ENCODE results near the gene TRERF1.

DNA sequence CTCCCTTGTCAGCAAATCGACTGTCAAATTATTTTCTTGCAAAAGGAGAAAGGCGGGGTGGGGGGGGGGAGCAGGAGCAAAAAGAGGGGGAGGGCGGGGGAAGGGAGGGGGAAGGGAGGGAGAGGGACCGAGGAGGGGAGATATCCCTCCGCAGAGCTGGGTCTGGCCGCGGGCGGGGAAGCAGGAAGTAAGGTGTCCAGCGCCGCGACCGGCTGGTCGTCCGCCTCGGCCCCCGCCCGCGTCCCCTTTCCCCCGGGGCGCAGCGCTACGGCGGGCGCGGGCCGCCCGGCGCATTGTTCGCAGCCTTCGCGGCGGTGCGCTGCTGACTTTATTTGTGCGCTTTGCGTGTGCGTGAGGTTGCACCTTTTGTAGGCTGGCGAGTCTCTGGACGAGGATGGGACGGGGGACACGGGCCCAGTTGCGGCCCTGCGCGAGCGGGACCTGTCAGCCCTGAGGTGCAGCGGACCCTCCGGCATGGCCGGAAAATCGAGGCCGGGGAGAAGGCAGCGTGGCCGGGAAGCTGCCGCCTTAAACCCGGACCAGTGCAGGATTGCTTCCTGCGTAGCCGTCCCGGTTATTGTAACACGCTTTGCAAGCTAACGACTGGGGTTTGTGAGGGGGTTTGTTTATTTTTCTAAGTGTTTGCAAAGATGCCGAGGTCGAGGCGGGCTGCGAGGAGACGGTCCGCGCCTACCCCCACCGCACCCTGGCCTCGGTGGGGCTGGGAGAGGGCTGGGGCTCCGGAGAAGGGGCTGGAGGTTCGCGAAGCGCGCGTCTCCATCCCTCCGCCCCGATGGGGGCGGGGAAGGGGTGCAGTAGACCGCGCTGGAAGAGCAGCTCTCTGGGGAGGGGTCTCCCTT lies 675 bp upstream of the TRERF1 start:
- TF ChIP-seq POLR2A (IDR thresholded peaks at IDR 0.05; ENCODE audit: low read length) (no peak), GATA1 (IDR thresholded peaks at IDR 0.05; ENCODE audit: low read depth, low read length) (no peak)
